Measurements from ENCODE around the gene WTAP.
"Not testable (repeated sequence)": the region's sequence is repeated elsewhere in the genome, so short reads cannot be mapped to it uniquely, and the experiment has no call there.

WTAP gene

GRCh38 chr6:159715605-159716004 lies 11.7 kb upstream of the WTAP start:
- no peak overlapping the region for H3K4me3 ChIP-seq (ENCODE audit: insufficient read depth, low read depth, low read length)
- no peak overlapping the region for H3K27ac ChIP-seq (ENCODE audit: insufficient read depth, low read depth, low read length, poor library complexity, severe bottlenecking)
- WGBS, 2 experiments = 93 to 94% methylated on average over 3 of the region's 3 CpGs
- H3K4me1 ChIP-seq (ENCODE audit: control insufficient read depth, insufficient read depth, low read length) = no peaks in the 10 kb centered on the region
- H3K27me3 ChIP-seq (ENCODE audit: control insufficient read depth, insufficient read depth, low read length, poor library complexity, severe bottlenecking) = no peaks in the 10 kb centered on the region
- no peaks in the 10 kb centered on the region for H3K36me3 ChIP-seq (ENCODE audit: control insufficient read depth, insufficient read depth, low read length)
- no peaks in the 10 kb centered on the region for H3K9me3 ChIP-seq (ENCODE audit: control insufficient read depth, low read length)

- Histone ChIP-seq H3K27me3 (ENCODE audit: control insufficient read depth, insufficient read depth, low read length, poor library complexity, severe bottlenecking) (no peaks in the 10 kb centered on the region), H3K36me3 (ENCODE audit: control insufficient read depth, insufficient read depth, low read length) (no peaks in the 10 kb centered on the region), H3K4me3 (ENCODE audit: insufficient read depth, low read depth, low read length) (no peak overlapping the region), H3K27ac (ENCODE audit: insufficient read depth, low read depth, low read length, poor library complexity, severe bottlenecking) (no peak overlapping the region), H3K4me1 (ENCODE audit: control insufficient read depth, insufficient read depth, low read length) (no peaks in the 10 kb centered on the region), H3K9me3 (ENCODE audit: control insufficient read depth, low read length) (no peaks in the 10 kb centered on the region)
- WGBS, 2 experiments = 91 to 99% methylated on average over 5 of the region's 5 CpGs
Measured at GRCh38 chr6:159716247-159717096, 10.8 kb upstream of the WTAP start.

- H3K27me3 ChIP-seq (ENCODE audit: control insufficient read depth, insufficient read depth, low read length, poor library complexity, severe bottlenecking) = no peaks in the 10 kb centered on the region
- no peak overlapping the region for H3K4me3 ChIP-seq (ENCODE audit: insufficient read depth, low read depth, low read length)
- no peak overlapping the region for H3K27ac ChIP-seq (ENCODE audit: insufficient read depth, low read depth, low read length, poor library complexity, severe bottlenecking)
- no peaks in the 10 kb centered on the region for H3K4me1 ChIP-seq (ENCODE audit: control insufficient read depth, insufficient read depth, low read length)
- no peaks in the 10 kb centered on the region for H3K9me3 ChIP-seq (ENCODE audit: control insufficient read depth, low read length)
- H3K36me3 ChIP-seq (ENCODE audit: control insufficient read depth, insufficient read depth, low read length) = no peaks in the 10 kb centered on the region
- 89% methylated on average over 3 of the region's 3 CpGs for WGBS, 2 experiments
Measured at GRCh38 chr6:159718634-159719033, 8.7 kb upstream of the WTAP start.

GRCh38 chr6:159719287-159719686 lies 8.0 kb upstream of the WTAP start:
- no peak overlapping the region for H3K4me3 ChIP-seq (ENCODE audit: insufficient read depth, low read depth, low read length)
- WGBS, 2 experiments = 94 to 95% methylated on average over 7 of the region's 7 CpGs

GRCh38 chr6:159720708-159721107 lies 6.6 kb upstream of the WTAP start:
- H3K4me3 ChIP-seq (ENCODE audit: insufficient read depth, low read depth, low read length) = no peak overlapping the region
- WGBS, 2 experiments = 90 to 91% methylated on average over 6 of the region's 7 CpGs
- no peaks in the 10 kb centered on the region for H3K36me3 ChIP-seq (ENCODE audit: control insufficient read depth, insufficient read depth, low read length)
- H3K27me3 ChIP-seq (ENCODE audit: control insufficient read depth, insufficient read depth, low read length, poor library complexity, severe bottlenecking) = no peaks in the 10 kb centered on the region
- no peak overlapping the region for H3K27ac ChIP-seq (ENCODE audit: insufficient read depth, low read depth, low read length, poor library complexity, severe bottlenecking)
- no peaks in the 10 kb centered on the region for H3K4me1 ChIP-seq (ENCODE audit: control insufficient read depth, insufficient read depth, low read length)
- no peaks in the 10 kb centered on the region for H3K9me3 ChIP-seq (ENCODE audit: control insufficient read depth, low read length)

More at GRCh38 chr6:159719287-159719686, 8.0 kb upstream of the WTAP start:
- no peaks in the 10 kb centered on the region for H3K4me1 ChIP-seq (ENCODE audit: control insufficient read depth, insufficient read depth, low read length)
- H3K36me3 ChIP-seq (ENCODE audit: control insufficient read depth, insufficient read depth, low read length) = no peaks in the 10 kb centered on the region
- H3K27me3 ChIP-seq (ENCODE audit: control insufficient read depth, insufficient read depth, low read length, poor library complexity, severe bottlenecking) = no peaks in the 10 kb centered on the region
- no peak overlapping the region for H3K27ac ChIP-seq (ENCODE audit: insufficient read depth, low read depth, low read length, poor library complexity, severe bottlenecking)
- no peaks in the 10 kb centered on the region for H3K9me3 ChIP-seq (ENCODE audit: control insufficient read depth, low read length)

GRCh38 chr6:159721981-159722380 lies 5.3 kb upstream of the WTAP start:
- H3K9me3 ChIP-seq (ENCODE audit: control insufficient read depth, low read length); H3K36me3 ChIP-seq (ENCODE audit: control insufficient read depth, insufficient read depth, low read length); H3K27ac ChIP-seq (ENCODE audit: insufficient read depth, low read depth, low read length, poor library complexity, severe bottlenecking); H3K4me3 ChIP-seq (ENCODE audit: insufficient read depth, low read depth, low read length); H3K4me1 ChIP-seq (ENCODE audit: control insufficient read depth, insufficient read depth, low read length); H3K27me3 ChIP-seq (ENCODE audit: control insufficient read depth, insufficient read depth, low read length, poor library complexity, severe bottlenecking): not testable (repeated sequence)
- 89 to 93% methylated on average over 3 of the region's 3 CpGs for WGBS, 2 experiments

- Histone ChIP-seq H3K27ac (ENCODE audit: insufficient read depth, low read depth, low read length, poor library complexity, severe bottlenecking) (no peak overlapping the region), H3K9me3 (ENCODE audit: control insufficient read depth, low read length) (no peaks in the 10 kb centered on the region), H3K4me1 (ENCODE audit: control insufficient read depth, insufficient read depth, low read length) (no peaks in the 10 kb centered on the region), H3K27me3 (ENCODE audit: control insufficient read depth, insufficient read depth, low read length, poor library complexity, severe bottlenecking) (no peaks in the 10 kb centered on the region), H3K36me3 (ENCODE audit: control insufficient read depth, insufficient read depth, low read length) (no peaks in the 10 kb centered on the region), H3K4me3 (ENCODE audit: insufficient read depth, low read depth, low read length) (no peak overlapping the region)
Measured at GRCh38 chr6:159722655-159723054, 4.7 kb upstream of the WTAP start.

GRCh38 chr6:159723259-159723658 lies 4.0 kb upstream of the WTAP start:
- Histone ChIP-seq H3K4me1 (ENCODE audit: control insufficient read depth, insufficient read depth, low read length) (no peaks in the 10 kb centered on the region), H3K4me3 (ENCODE audit: insufficient read depth, low read depth, low read length) (no peak overlapping the region), H3K27me3 (ENCODE audit: control insufficient read depth, insufficient read depth, low read length, poor library complexity, severe bottlenecking) (no peaks in the 10 kb centered on the region), H3K36me3 (ENCODE audit: control insufficient read depth, insufficient read depth, low read length) (no peaks in the 10 kb centered on the region), H3K27ac (ENCODE audit: insufficient read depth, low read depth, low read length, poor library complexity, severe bottlenecking) (no peak overlapping the region), H3K9me3 (ENCODE audit: control insufficient read depth, low read length) (no peaks in the 10 kb centered on the region)
- 93 to 98% methylated on average over 2 of the region's 2 CpGs for WGBS, 2 experiments

GRCh38 chr6:159724778-159725177 lies 2.5 kb upstream of the WTAP start:
- H3K36me3 ChIP-seq (ENCODE audit: control insufficient read depth, insufficient read depth, low read length) = no peaks in the 10 kb centered on the region
- H3K4me3 ChIP-seq (ENCODE audit: insufficient read depth, low read depth, low read length) = no peak overlapping the region
- WGBS, 2 experiments = 94 to 97% methylated on average over 4 of the region's 4 CpGs
- H3K4me1 ChIP-seq (ENCODE audit: control insufficient read depth, insufficient read depth, low read length) = peaks cover under 1% of the 10 kb centered on the region
- H3K27ac ChIP-seq (ENCODE audit: insufficient read depth, low read depth, low read length, poor library complexity, severe bottlenecking) = no peak overlapping the region
- no peaks in the 10 kb centered on the region for H3K27me3 ChIP-seq (ENCODE audit: control insufficient read depth, insufficient read depth, low read length, poor library complexity, severe bottlenecking)
- no peaks in the 10 kb centered on the region for H3K9me3 ChIP-seq (ENCODE audit: control insufficient read depth, low read length)

- not testable (repeated sequence) for H3K27me3 ChIP-seq (ENCODE audit: control insufficient read depth, insufficient read depth, low read length, poor library complexity, severe bottlenecking); H3K4me3 ChIP-seq (ENCODE audit: insufficient read depth, low read depth, low read length); H3K36me3 ChIP-seq (ENCODE audit: control insufficient read depth, insufficient read depth, low read length); H3K9me3 ChIP-seq (ENCODE audit: control insufficient read depth, low read length); H3K4me1 ChIP-seq (ENCODE audit: control insufficient read depth, insufficient read depth, low read length); H3K27ac ChIP-seq (ENCODE audit: insufficient read depth, low read depth, low read length, poor library complexity, severe bottlenecking)
- 92 to 94% methylated on average over 3 of the region's 3 CpGs for WGBS, 2 experiments
Measured at GRCh38 chr6:159725208-159725607, 2.1 kb upstream of the WTAP start.

Measured in ectodermal cell (in vitro differentiated cells).